Neural progenitor cell (in vitro differentiated cells): ENCODE results near the gene IKBIP. TPM values are rescaled to one million over a fixed set of nuclear protein-coding genes. Genes with fewer than 3 reads are reported as not detected.

Source experiments
- DNase-seq: peaks from one replicate; pipeline ENCODE4 v3.0.0-alpha.2; 2016; ENCODE audit warnings: low spot score
- H2AFZ ChIP-seq: fragments of 200-600 bp; sonication (generic); replicated peaks from 2 replicates; pipeline ENCODE4 v1.6.1; 2016; ENCODE audit warnings: antibody characterized with exemption
- H3F3A ChIP-seq: fragments of 200-600 bp; sonication (generic); 2 replicates; pipeline ENCODE4 v1.6.1; 2016; ENCODE audit warnings: antibody characterized with exemption, low read depth
- H3K27ac ChIP-seq: fragments of 200-600 bp; sonication (generic); 2 replicates; pipeline ENCODE4 v1.5.1; 2016; ENCODE audit warnings: mild to moderate bottlenecking
- H3K27me3 ChIP-seq: fragments of 200-600 bp; sonication (generic); 2 replicates; pipeline ENCODE4 v1.6.1; 2016; ENCODE audit warnings: mild to moderate bottlenecking, moderate library complexity
- H3K36me3 ChIP-seq: fragments of 200-600 bp; sonication (generic); 2 replicates; pipeline ENCODE4 v1.5.1; 2016
- H3K4me1 ChIP-seq: fragments of 200-600 bp; sonication (generic); 2 replicates; pipeline ENCODE4 v1.6.1; 2016; ENCODE audit warnings: mixed run types
- H3K4me2 ChIP-seq: fragments of 200-600 bp; sonication (generic); 2 replicates; pipeline ENCODE4 v1.6.1; 2016
- H3K4me3 ChIP-seq: fragments of 200-600 bp; sonication (generic); 2 replicates; pipeline ENCODE4 v1.5.1; 2016
- H3K79me2 ChIP-seq: fragments of 200-600 bp; sonication (generic); 2 replicates; pipeline ENCODE4 v1.6.1; 2016; ENCODE audit warnings: low read depth
- H3K9ac ChIP-seq: fragments of 200-600 bp; sonication (generic); 2 replicates; pipeline ENCODE4 v1.6.1; 2016
- H3K9me3 ChIP-seq: fragments of 200-600 bp; sonication (generic); 2 replicates; pipeline ENCODE4 v1.5.1; 2016; ENCODE audit warnings: low read depth
- H4K20me1 ChIP-seq: fragments of 200-600 bp; sonication (generic); 2 replicates; pipeline ENCODE4 v1.6.1; 2016; ENCODE audit warnings: low read depth
- H3K27ac Mint-ChIP-seq: 3 replicates; pipeline ENCODE4 v1.8.0; 2021; ENCODE audit warnings: mixed read lengths
- H3K27me3 Mint-ChIP-seq: 2 replicates; pipeline ENCODE4 v1.8.0; 2022; ENCODE audit warnings: low read depth, mild to moderate bottlenecking, inconsistent platforms, moderate library complexity, mixed read lengths; ENCODE audit not compliant: insufficient read depth
- H3K36me3 Mint-ChIP-seq: 3 replicates; pipeline ENCODE4 v1.8.0; 2021; ENCODE audit warnings: mixed read lengths
- H3K4me1 Mint-ChIP-seq: 3 replicates; pipeline ENCODE4 v1.8.0; 2021; ENCODE audit warnings: mixed read lengths
- H3K4me3 Mint-ChIP-seq: 3 replicates; pipeline ENCODE4 v1.8.0; 2021; ENCODE audit warnings: mild to moderate bottlenecking, moderate library complexity, mixed read lengths
- H3K9me3 Mint-ChIP-seq: 3 replicates; pipeline ENCODE4 v1.8.0; 2020; ENCODE audit warnings: mixed read lengths
- EZH2 ChIP-seq: fragments of 200-600 bp; sonication (generic); IDR thresholded peaks from 2 replicates; pipeline ENCODE4 v1.6.1; 2017; ENCODE audit warnings: antibody characterized with exemption, mild to moderate bottlenecking, moderate library complexity
- EZH2phosphoT487 ChIP-seq: fragments of 200-600 bp; sonication (generic); IDR thresholded peaks from 2 replicates; pipeline ENCODE4 v1.6.1; 2017; ENCODE audit warnings: antibody characterized with exemption
- total RNA-seq: library from RNA; depleted of rRNA; stranded (reverse); fragments of >200 nt; gene quantifications from 2 replicates; pipeline ENCODE4 v1.2.3, GENCODE V29; 2015; ENCODE audit warnings: low replicate concordance
- TF ChIP-seq, protein P1 (sequence below): fragments of 200-600 bp; sonication (generic); IDR thresholded peaks from 2 replicates; pipeline ENCODE4 v1.5.1; 2017; ENCODE audit warnings: antibody characterized with exemption, mild to moderate bottlenecking

The IKBIP gene, protein sequence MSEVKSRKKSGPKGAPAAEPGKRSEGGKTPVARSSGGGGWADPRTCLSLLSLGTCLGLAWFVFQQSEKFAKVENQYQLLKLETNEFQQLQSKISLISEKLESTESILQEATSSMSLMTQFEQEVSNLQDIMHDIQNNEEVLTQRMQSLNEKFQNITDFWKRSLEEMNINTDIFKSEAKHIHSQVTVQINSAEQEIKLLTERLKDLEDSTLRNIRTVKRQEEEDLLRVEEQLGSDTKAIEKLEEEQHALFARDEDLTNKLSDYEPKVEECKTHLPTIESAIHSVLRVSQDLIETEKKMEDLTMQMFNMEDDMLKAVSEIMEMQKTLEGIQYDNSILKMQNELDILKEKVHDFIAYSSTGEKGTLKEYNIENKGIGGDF
- total RNA-seq = 31.1 and 51.6 TPM in 2 replicates

DNA sequence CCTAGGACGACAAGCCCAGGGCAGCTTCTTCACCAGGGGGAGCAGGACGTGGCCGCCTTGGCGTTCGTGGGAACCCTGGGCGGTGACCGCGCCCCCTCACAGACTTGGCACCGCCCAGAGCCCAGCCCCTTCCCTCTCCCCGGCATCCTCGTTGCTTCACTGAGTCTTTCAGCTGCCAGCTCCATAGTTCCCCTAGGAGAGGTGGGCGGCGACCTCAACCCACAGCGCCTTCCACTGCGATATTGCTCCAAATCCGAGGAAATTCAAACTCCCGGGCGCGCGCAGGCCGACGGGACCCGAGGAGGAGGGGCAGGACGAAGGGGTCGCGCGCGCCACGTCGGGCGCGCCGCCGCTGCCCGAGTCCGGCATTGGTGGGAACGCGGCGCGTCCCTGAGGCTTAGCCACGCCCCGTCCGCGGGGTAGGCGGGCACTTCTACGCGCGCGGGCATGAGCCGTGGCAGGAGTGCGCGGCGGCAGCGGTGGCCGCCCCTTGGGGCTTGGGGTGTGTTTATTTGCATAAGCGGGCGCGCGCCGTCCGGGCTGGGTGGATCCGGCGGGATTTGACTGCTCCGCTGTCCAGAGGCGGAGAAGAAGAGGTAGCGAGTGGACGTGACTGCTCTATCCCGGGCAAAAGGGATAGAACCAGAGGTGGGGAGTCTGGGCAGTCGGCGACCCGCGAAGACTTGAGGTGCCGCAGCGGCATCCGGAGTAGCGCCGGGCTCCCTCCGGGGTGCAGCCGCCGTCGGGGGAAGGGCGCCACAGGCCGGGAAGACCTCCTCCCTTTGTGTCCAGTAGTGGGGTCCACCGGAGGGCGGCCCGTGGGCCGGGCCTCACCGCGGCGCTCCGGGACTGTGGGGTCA is at the start of gene IKBIP, which contains the start of gene APAF1:
Gene IKBIP, minus strand, starts transcription at position 77 of the 860 bp plus-strand sequence. CDS start 87 bp downstream, outside the sequence.
Gene APAF1, plus strand, starts transcription at position 579 of the 860 bp plus-strand sequence. CDS start 3,070 bp downstream, outside the sequence.
- peak within 1 kb of the TSS; percentile 51 for H3K9ac ChIP-seq
- H3K27ac ChIP-seq = peak within 1 kb of the TSS; percentile 90
- H3K27me3 Mint-ChIP-seq = peaks cover 2% of the 10 kb centered on the region
- H3K4me2 ChIP-seq = peak within 1 kb of the TSS; percentile 82
- H3K79me2 ChIP-seq = peaks cover 75% of the 10 kb centered on the region
- H3K4me1 ChIP-seq = peaks cover 14% of the 10 kb centered on the region
- no peaks in the 10 kb centered on the region for H3K9me3 ChIP-seq
- no peaks in the 10 kb centered on the region for H3K27me3 ChIP-seq
- peak within 1 kb of the TSS; percentile 99 for H3K4me3 Mint-ChIP-seq
- H3K27ac Mint-ChIP-seq = peak within 1 kb of the TSS; percentile 90
- H3K36me3 ChIP-seq = no peaks in the 10 kb centered on the region
- H3F3A ChIP-seq = peaks cover 15% of the 10 kb centered on the region
- H3K4me3 ChIP-seq = peak within 1 kb of the TSS; percentile 74
- no peaks in the 10 kb centered on the region for H3K9me3 Mint-ChIP-seq
- H4K20me1 ChIP-seq = peaks cover 25% of the 10 kb centered on the region
- H3K36me3 Mint-ChIP-seq = peaks cover 11% of the 10 kb centered on the region
- DNase-seq = peak; percentile 98
- peaks cover 11% of the 10 kb centered on the region for H3K4me1 Mint-ChIP-seq
- TF ChIP-seq EZH2 (no peak), EZH2phosphoT487 (no peak)
- TF ChIP-seq, protein P1, sequence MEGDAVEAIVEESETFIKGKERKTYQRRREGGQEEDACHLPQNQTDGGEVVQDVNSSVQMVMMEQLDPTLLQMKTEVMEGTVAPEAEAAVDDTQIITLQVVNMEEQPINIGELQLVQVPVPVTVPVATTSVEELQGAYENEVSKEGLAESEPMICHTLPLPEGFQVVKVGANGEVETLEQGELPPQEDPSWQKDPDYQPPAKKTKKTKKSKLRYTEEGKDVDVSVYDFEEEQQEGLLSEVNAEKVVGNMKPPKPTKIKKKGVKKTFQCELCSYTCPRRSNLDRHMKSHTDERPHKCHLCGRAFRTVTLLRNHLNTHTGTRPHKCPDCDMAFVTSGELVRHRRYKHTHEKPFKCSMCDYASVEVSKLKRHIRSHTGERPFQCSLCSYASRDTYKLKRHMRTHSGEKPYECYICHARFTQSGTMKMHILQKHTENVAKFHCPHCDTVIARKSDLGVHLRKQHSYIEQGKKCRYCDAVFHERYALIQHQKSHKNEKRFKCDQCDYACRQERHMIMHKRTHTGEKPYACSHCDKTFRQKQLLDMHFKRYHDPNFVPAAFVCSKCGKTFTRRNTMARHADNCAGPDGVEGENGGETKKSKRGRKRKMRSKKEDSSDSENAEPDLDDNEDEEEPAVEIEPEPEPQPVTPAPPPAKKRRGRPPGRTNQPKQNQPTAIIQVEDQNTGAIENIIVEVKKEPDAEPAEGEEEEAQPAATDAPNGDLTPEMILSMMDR = no peak
- H2AFZ ChIP-seq = peak within 1 kb of the TSS; percentile 98

DNA sequence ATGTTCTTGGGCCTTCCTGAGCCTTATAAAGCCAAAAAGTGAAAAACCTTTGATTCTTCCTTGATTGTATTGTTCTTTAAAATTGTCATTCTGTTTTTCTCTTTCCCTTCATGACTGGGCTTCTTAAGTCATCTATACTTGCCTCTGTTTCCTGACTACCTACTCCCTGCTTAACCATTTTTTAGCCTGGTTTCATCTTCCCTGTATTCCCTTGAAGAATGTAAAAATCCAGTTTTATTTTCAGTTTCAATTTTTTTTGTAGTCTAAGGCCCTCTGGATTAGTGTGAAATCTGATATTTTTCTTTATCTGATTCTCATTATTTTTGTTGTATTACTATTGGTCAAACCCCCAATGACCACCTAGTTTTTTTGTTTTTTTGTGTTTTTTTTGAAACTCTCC is 46.8 kb upstream of the IKBIP start:
- Histone ChIP-seq H3K9ac (no peak overlapping the region), H3K4me3 (no peak overlapping the region), H3F3A (peaks cover 5% of the 10 kb centered on the region), H3K79me2 (no peaks in the 10 kb centered on the region), H3K4me2 (no peak overlapping the region), H3K27ac (no peak overlapping the region), H3K9me3 (no peaks in the 10 kb centered on the region), H3K4me1 (peaks cover 10% of the 10 kb centered on the region), H2AFZ (no peak overlapping the region), H3K27me3 (no peaks in the 10 kb centered on the region), H4K20me1 (peaks cover 11% of the 10 kb centered on the region), H3K36me3 (no peaks in the 10 kb centered on the region)
- H3K27ac Mint-ChIP-seq = no peak overlapping the region
- no peaks in the 10 kb centered on the region for H3K9me3 Mint-ChIP-seq
- H3K27me3 Mint-ChIP-seq = peaks cover 2% of the 10 kb centered on the region
- peaks cover 36% of the 10 kb centered on the region for H3K36me3 Mint-ChIP-seq
- TF ChIP-seq EZH2 = no peak
- TF ChIP-seq, protein P1 = no peak
- TF ChIP-seq EZH2phosphoT487 = no peak
- no peak overlapping the region for H3K4me3 Mint-ChIP-seq
- DNase-seq = no peak
- peaks cover 8% of the 10 kb centered on the region for H3K4me1 Mint-ChIP-seq

DNA sequence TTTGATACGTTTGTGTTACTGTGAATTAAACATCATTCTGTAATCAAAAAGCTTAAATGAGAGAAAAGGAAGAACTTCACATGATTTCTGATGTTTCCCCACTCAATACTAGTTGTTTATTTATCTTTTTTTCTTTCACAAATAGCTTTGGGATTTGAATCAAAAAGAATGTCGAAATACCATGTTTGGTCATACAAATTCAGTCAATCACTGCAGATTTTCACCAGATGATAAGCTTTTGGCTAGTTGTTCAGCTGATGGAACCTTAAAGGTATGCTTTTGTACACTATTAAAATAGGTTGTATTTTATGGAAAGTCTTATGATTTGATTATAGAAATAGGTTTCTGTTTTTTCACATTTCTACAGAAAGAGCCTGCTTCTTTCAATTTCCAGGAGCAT is 42.0 kb upstream of the IKBIP start:
- H3K9me3 ChIP-seq = no peaks in the 10 kb centered on the region
- H3K4me2 ChIP-seq = no peak overlapping the region
- no peak for DNase-seq
- no peaks in the 10 kb centered on the region for H3K27me3 ChIP-seq
- H3K4me3 Mint-ChIP-seq = no peak overlapping the region
- no peaks in the 10 kb centered on the region for H3K4me1 Mint-ChIP-seq
- no peaks in the 10 kb centered on the region for H4K20me1 ChIP-seq
- no peak overlapping the region for H3K9ac ChIP-seq
- H3K4me3 ChIP-seq = no peak overlapping the region
- H3K36me3 ChIP-seq = peaks cover 21% of the 10 kb centered on the region
- no peaks in the 10 kb centered on the region for H3F3A ChIP-seq
- no peak overlapping the region for H2AFZ ChIP-seq
- no peaks in the 10 kb centered on the region for H3K9me3 Mint-ChIP-seq
- no peak overlapping the region for H3K27ac ChIP-seq
- no peaks in the 10 kb centered on the region for H3K4me1 ChIP-seq
- TF ChIP-seq EZH2phosphoT487 (no peak), EZH2 (no peak)
- TF ChIP-seq, protein P1 = no peak
- H3K79me2 ChIP-seq = no peaks in the 10 kb centered on the region
- H3K36me3 Mint-ChIP-seq = peaks cover 41% of the 10 kb centered on the region
- H3K27ac Mint-ChIP-seq = no peak overlapping the region
- H3K27me3 Mint-ChIP-seq = no peaks in the 10 kb centered on the region
